GM23338 (cell line): ENCODE results near the gene BROX. TPM values are rescaled to one million over a fixed set of nuclear protein-coding genes. Genes with fewer than 3 reads are reported as not detected.

Experiments used
- ATAC-seq: fragments of 200-7000 bp; cut with Tn5 transposase; 3 replicates; pipeline ENCODE4 v1.9.1; 2020
- DNase-seq: peaks from one replicate; pipeline ENCODE4 v3.0.0-alpha.2; 2015; ENCODE audit warnings: low spot score
- H2AFZ ChIP-seq: fragments of 200-600 bp; sonication (generic); 2 replicates; pipeline ENCODE4 v1.8.0; 2016; ENCODE audit warnings: antibody characterized with exemption, mild to moderate bottlenecking, moderate library complexity
- H3F3A ChIP-seq: fragments of 200-600 bp; sonication (generic); replicated peaks from 2 replicates; pipeline ENCODE4 v1.8.0; 2017; ENCODE audit warnings: antibody characterized with exemption, mixed run types, low read depth
- H3K27ac ChIP-seq: fragments of 200-600 bp; sonication (generic); 2 replicates; pipeline ENCODE4 v1.6.1; 2016; ENCODE audit warnings: low read depth
- H3K27me3 ChIP-seq: fragments of 200-600 bp; sonication (generic); 2 replicates; pipeline ENCODE4 v1.8.0; 2016; ENCODE audit warnings: mild to moderate bottlenecking, mixed run types, moderate library complexity; ENCODE audit not compliant: insufficient read depth
- H3K36me3 ChIP-seq: fragments of 200-600 bp; sonication (generic); 2 replicates; pipeline ENCODE4 v1.8.0; 2016; ENCODE audit warnings: mild to moderate bottlenecking; ENCODE audit not compliant: insufficient read depth
- H3K4me1 ChIP-seq: fragments of 200-600 bp; sonication (generic); 2 replicates; pipeline ENCODE4 v1.8.0; 2016; ENCODE audit warnings: mild to moderate bottlenecking, moderate library complexity; ENCODE audit not compliant: insufficient read depth
- H3K4me2 ChIP-seq: fragments of 200-600 bp; sonication (generic); 2 replicates; pipeline ENCODE4 v1.7.1; 2017; ENCODE audit warnings: mixed run types
- H3K4me3 ChIP-seq: fragments of 200-600 bp; sonication (generic); 2 replicates; pipeline ENCODE4 v1.6.1; 2016; ENCODE audit warnings: mixed run types
- H3K79me2 ChIP-seq: fragments of 200-600 bp; sonication (generic); replicated peaks from 2 replicates; pipeline ENCODE4 v1.8.0; 2017; ENCODE audit warnings: mild to moderate bottlenecking; ENCODE audit not compliant: insufficient read depth
- H3K9me2 ChIP-seq: fragments of 200-600 bp; sonication (generic); 2 replicates; pipeline ENCODE4 v1.8.0; 2017; ENCODE audit not compliant: insufficient read depth
- H4K20me1 ChIP-seq: fragments of 200-600 bp; sonication (generic); replicated peaks from 2 replicates; pipeline ENCODE4 v1.8.0; 2017; ENCODE audit warnings: mild to moderate bottlenecking; ENCODE audit not compliant: insufficient read depth
- H3K27ac Mint-ChIP-seq: 2 replicates; pipeline ENCODE4 v1.8.0; 2020; ENCODE audit warnings: inconsistent platforms, mild to moderate bottlenecking, moderate library complexity, mixed read lengths
- H3K27me3 Mint-ChIP-seq: 3 replicates; pipeline ENCODE4 v1.8.0; 2022; ENCODE audit warnings: low read depth, mild to moderate bottlenecking, moderate library complexity, mixed read lengths, inconsistent platforms; ENCODE audit not compliant: insufficient read depth, poor library complexity
- H3K36me3 Mint-ChIP-seq: 3 replicates; pipeline ENCODE4 v1.8.0; 2021; ENCODE audit warnings: low read depth, mild to moderate bottlenecking, inconsistent platforms, moderate library complexity, mixed read lengths
- H3K4me1 Mint-ChIP-seq: 3 replicates; pipeline ENCODE4 v1.8.0; 2020; ENCODE audit warnings: mild to moderate bottlenecking, inconsistent platforms, mixed read lengths
- H3K4me3 Mint-ChIP-seq: 3 replicates; pipeline ENCODE4 v1.8.0; 2021; ENCODE audit warnings: moderate library complexity, mild to moderate bottlenecking, inconsistent platforms, mixed read lengths
- H3K9me3 Mint-ChIP-seq: 3 replicates; pipeline ENCODE4 v1.8.0; 2020; ENCODE audit warnings: moderate library complexity, mild to moderate bottlenecking, inconsistent platforms, mixed read lengths
- CREB1 ChIP-seq: fragments of 250-450 bp; sonication (Bioruptor Pico); IDR thresholded peaks from 2 replicates; pipeline ENCODE4 v1.5.0; 2020; ENCODE audit warnings: low read depth, mild to moderate bottlenecking, moderate library complexity
- EZH2phosphoT487 ChIP-seq: fragments of 200-600 bp; sonication (generic); IDR thresholded peaks from one replicate; pipeline ENCODE4 v1.8.1; 2018; ENCODE audit warnings: antibody characterized with exemption; ENCODE audit not compliant: unreplicated experiment
- JUNB ChIP-seq: IDR thresholded peaks from one replicate; pipeline ENCODE4 v1.6.1; 2016; ENCODE audit warnings: antibody characterized with exemption; ENCODE audit not compliant: unreplicated experiment
- NANOG ChIP-seq: IDR thresholded peaks from 2 replicates; pipeline ENCODE4 v1.6.1; 2016; ENCODE audit warnings: antibody characterized with exemption, borderline replicate concordance
- POLR2AphosphoS5 ChIP-seq: IDR thresholded peaks from 2 replicates; pipeline ENCODE4 v1.6.1; 2016; ENCODE audit warnings: antibody characterized with exemption, low read depth
- polyA plus RNA-seq: library from polyadenylated mRNA; unstranded; fragments of >200 nt; fragmentation: Nextera tagmentation; extraction: Ambion mirVana; gene quantifications from 2 replicates; pipeline ENCODE4 v1.2.1, GENCODE V29; 2016
- total RNA-seq: library from RNA; depleted of rRNA; stranded (reverse); fragments of >200 nt; shearing (Covaris generic); gene quantifications from 2 replicates; pipeline ENCODE4 v1.2.3, GENCODE V29; 2014
- TF ChIP-seq, protein P1 (sequence below), 2 experiments: fragments of 200-600 bp in 1 of 2; sonication (generic) in 1 of 2; conservative IDR thresholded peaks; 2 replicates each; pipeline versions ENCODE4 v1.5.1 to v1.6.1; 2016 to 2017; ENCODE audit warnings: antibody characterized with exemption in 2 of 2, low read depth in 2 of 2, mild to moderate bottlenecking in 2 of 2, moderate library complexity in 1 of 2

Gene BROX
- total and polyA plus RNA-seq, 2 experiments from 2014 or later: 26.5 to 32.3 TPM

DNA sequence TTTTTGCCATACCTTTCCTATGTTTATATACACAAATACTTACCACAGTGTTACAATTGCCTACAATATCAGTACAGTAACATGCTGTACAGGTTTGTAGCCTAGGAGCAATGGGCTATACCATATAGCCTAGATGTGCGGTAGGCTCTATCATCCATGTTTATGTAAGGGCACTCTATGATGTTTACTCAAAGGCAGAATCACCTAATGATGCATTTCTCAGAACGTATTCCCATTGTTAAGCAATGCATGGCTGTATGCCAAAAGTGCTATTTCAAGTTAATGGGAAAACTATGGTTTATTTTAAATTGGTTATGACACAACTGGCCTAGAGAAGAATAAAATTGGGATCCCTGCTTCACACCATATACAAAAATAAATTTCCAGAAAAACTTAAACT, 65.6 kb downstream of the BROX start:
- Histone ChIP-seq H4K20me1 (no peaks in the 10 kb centered on the region), H3F3A (no peaks in the 10 kb centered on the region), H3K9me2 (no peaks in the 10 kb centered on the region), H3K4me2 (no peak overlapping the region), H3K27me3 (no peaks in the 10 kb centered on the region), H3K27ac (no peak overlapping the region), H3K79me2 (no peaks in the 10 kb centered on the region), H3K4me3 (no peak overlapping the region), H2AFZ (no peak overlapping the region), H3K36me3 (no peaks in the 10 kb centered on the region), H3K4me1 (no peaks in the 10 kb centered on the region)
- TF ChIP-seq EZH2phosphoT487 (no peak), CREB1 (no peak), NANOG (no peak), POLR2AphosphoS5 (no peak)
- H3K4me3 Mint-ChIP-seq: no peak overlapping the region
- DNase-seq (no peak), ATAC-seq (no peak)
- no peaks in the 10 kb centered on the region for H3K9me3 Mint-ChIP-seq
- H3K4me1 Mint-ChIP-seq: no peaks in the 10 kb centered on the region
- H3K27me3 Mint-ChIP-seq: peaks cover 2% of the 10 kb centered on the region
- no peak overlapping the region for H3K27ac Mint-ChIP-seq
- no peaks in the 10 kb centered on the region for H3K36me3 Mint-ChIP-seq

DNA sequence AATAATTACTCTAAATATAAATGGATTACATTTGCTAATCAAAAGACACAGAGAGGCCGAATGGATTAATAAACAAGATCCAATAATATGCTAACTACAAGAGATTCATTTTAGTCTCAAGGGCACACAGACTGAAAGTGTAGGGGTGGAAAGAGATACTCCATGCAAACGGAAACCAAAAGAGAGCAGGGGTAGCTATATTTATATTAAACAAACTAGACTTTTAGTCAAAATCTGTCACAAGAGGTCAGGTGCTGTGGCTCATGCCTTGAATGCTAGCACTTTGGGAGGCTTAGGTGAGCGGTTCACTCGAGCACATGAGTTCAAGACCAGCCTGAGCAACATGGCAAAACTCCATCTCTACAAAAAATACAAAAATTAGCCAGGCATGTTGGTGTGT, 68.9 kb downstream of the BROX start:
- no peak overlapping the region for H2AFZ ChIP-seq
- no peak overlapping the region for H3K4me2 ChIP-seq
- Mint-ChIP-seq H3K4me1 (no peaks in the 10 kb centered on the region), H3K36me3 (no peaks in the 10 kb centered on the region), H3K4me3 (no peak overlapping the region), H3K27ac (no peak overlapping the region), H3K9me3 (no peaks in the 10 kb centered on the region), H3K27me3 (peaks cover 2% of the 10 kb centered on the region)
- DNase-seq (no peak), ATAC-seq (no peak)
- H3K4me1 ChIP-seq: no peaks in the 10 kb centered on the region
- H3K36me3 ChIP-seq: no peaks in the 10 kb centered on the region
- H3K27ac ChIP-seq: no peak overlapping the region
- TF ChIP-seq POLR2AphosphoS5: no peak
- H3K79me2 ChIP-seq: no peaks in the 10 kb centered on the region
- H3K4me3 ChIP-seq: no peak overlapping the region
- no peaks in the 10 kb centered on the region for H3F3A ChIP-seq
- H3K9me2 ChIP-seq: no peaks in the 10 kb centered on the region; the same call in 1 of the 2 replicates
- H4K20me1 ChIP-seq: no peaks in the 10 kb centered on the region
- no peaks in the 10 kb centered on the region; the same call in 1 of the 2 replicates for H3K27me3 ChIP-seq

DNA sequence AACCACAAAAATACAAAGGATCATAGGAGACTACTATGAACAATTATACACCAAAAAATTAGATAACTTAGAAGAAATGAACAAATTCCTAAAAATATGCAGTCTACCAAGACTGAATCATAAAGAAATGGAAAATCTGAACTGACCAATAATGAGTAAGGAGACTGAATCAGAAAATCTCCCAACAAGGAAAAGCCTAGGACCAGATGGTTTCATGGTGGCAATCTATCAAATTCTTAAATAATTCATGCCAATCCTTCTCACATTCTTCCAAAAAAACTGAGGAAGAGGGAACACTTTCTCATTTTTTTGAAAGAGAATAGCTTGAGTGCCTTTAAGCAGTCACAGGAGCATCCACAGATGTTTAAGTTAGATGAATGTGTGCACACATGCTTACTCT, 70.7 kb downstream of the BROX start:
- Histone ChIP-seq H3K4me1 (no peaks in the 10 kb centered on the region), H3K4me3 (no peak overlapping the region), H3K79me2 (no peaks in the 10 kb centered on the region), H2AFZ (no peak overlapping the region), H3K27me3 (no peaks in the 10 kb centered on the region; the same call in 1 of the 2 replicates), H4K20me1 (no peaks in the 10 kb centered on the region), H3F3A (no peaks in the 10 kb centered on the region), H3K27ac (no peak overlapping the region), H3K4me2 (no peak overlapping the region), H3K36me3 (no peaks in the 10 kb centered on the region), H3K9me2 (no peaks in the 10 kb centered on the region; the same call in 1 of the 2 replicates)
- Mint-ChIP-seq H3K36me3 (no peaks in the 10 kb centered on the region), H3K27me3 (peaks cover 2% of the 10 kb centered on the region), H3K9me3 (no peaks in the 10 kb centered on the region), H3K4me3 (no peak overlapping the region), H3K27ac (no peak overlapping the region), H3K4me1 (no peaks in the 10 kb centered on the region)
- DNase-seq (no peak), ATAC-seq (no peak)
- TF ChIP-seq CREB1 (no peak), JUNB (no peak)
- TF ChIP-seq, protein P1, sequence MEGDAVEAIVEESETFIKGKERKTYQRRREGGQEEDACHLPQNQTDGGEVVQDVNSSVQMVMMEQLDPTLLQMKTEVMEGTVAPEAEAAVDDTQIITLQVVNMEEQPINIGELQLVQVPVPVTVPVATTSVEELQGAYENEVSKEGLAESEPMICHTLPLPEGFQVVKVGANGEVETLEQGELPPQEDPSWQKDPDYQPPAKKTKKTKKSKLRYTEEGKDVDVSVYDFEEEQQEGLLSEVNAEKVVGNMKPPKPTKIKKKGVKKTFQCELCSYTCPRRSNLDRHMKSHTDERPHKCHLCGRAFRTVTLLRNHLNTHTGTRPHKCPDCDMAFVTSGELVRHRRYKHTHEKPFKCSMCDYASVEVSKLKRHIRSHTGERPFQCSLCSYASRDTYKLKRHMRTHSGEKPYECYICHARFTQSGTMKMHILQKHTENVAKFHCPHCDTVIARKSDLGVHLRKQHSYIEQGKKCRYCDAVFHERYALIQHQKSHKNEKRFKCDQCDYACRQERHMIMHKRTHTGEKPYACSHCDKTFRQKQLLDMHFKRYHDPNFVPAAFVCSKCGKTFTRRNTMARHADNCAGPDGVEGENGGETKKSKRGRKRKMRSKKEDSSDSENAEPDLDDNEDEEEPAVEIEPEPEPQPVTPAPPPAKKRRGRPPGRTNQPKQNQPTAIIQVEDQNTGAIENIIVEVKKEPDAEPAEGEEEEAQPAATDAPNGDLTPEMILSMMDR (conservative IDR thresholded peaks at IDR 0.05; ENCODE audit: low read depth in 2 of 2): no peak
